ENCODE measurements around the gene GMEB1. TPM values are rescaled to one million over a fixed set of nuclear protein-coding genes. Genes with fewer than 3 reads are reported as not detected.
"Not testable (repeated sequence)": the region's sequence is repeated elsewhere in the genome, so short reads cannot be mapped to it uniquely, and the experiment has no call there.

GMEB1 gene
- total RNA-seq, 1 experiment from 2014 or later = 9.1 TPM

- no peak for DNase-seq (ENCODE audit: low read depth)
These were observed 2.7 kb downstream of the GMEB1 start for GRCh38 chr1:28671254-28671780.

GRCh38 chr1:28672971-28673370 is 4.4 kb downstream of the GMEB1 start:
- DNase-seq (ENCODE audit: low read depth) = not testable (repeated sequence)

DNA sequence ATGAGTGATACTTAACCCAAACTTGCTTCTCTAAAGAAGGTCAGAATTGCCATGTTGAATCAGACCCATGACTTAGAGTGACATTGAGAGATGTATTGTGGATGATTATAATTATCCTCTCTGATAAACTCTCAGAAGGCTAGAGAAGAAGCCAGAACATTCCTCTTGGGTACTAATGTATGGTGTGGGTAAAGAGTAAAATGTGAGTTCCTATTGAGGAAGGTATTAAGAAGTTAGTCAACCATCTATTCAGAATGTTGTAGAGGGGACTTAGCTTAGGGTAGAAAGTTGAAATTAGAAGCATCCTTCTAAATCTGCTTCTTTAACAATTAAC is 7.3 kb downstream of the GMEB1 start:
- DNase-seq (ENCODE audit: low read depth) = no peak

- no peak for DNase-seq (ENCODE audit: low read depth)
These were observed 11.6 kb downstream of the GMEB1 start for GRCh38 chr1:28680151-28680550.

DNA sequence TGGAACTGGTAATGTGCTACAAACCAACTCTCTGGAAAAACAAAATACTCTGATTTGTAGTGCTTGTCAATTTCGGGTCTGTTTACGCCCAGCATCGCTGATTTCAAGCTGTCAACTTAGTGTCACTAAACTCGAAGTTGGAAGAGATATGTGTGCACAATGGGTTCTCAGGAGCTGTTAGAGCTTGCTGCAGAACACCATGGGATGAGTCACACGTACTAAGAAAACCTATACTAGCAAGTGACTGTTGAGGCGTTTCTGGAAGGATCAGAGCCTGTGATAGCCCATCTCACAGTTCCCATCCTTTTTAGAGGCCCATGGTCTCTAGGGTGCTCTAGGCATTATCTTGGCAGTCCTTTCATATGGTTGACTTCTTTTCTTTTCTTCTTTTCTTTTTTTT is 14.3 kb downstream of the GMEB1 start:
- no peak for DNase-seq (ENCODE audit: low read depth)

- no peak for DNase-seq (ENCODE audit: low read depth)
These were observed 16.4 kb downstream of the GMEB1 start for GRCh38 chr1:28684937-28685336.

- not testable (repeated sequence) for DNase-seq (ENCODE audit: low read depth)
These were observed 23.0 kb downstream of the GMEB1 start for GRCh38 chr1:28691627-28692026.

GRCh38 chr1:28703629-28704028 is 35.0 kb downstream of the GMEB1 start:
- no peak for DNase-seq (ENCODE audit: low read depth)

DNA sequence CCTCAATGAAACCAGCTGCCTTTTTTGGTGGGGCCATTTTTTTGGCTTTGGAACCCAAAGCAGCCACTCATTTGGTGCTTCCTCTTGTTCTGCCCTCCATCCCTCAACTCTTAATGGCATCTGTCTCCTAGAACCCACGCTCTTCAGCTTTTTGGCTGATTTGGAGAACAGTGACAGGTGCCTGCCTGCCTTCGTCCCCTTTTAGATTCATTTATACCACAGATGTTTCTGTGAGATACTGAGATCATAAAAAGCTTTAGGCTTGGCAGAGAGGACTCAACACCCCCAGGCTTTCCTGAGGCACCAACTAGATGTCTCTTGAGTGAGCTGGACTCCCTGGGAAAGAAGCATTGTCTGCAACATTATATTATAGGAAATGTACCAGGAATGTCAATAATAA is 47.8 kb downstream of the GMEB1 start:
- DNase-seq (ENCODE audit: low read depth) = no peak

GRCh38 chr1:28718166-28718565 is 49.6 kb downstream of the GMEB1 start:
- DNase-seq (ENCODE audit: low read depth) = no peak

GRCh38 chr1:28718586-28719331 is 50.2 kb downstream of the GMEB1 start:
- peak; percentile 19 for DNase-seq (ENCODE audit: low read depth)

DNA sequence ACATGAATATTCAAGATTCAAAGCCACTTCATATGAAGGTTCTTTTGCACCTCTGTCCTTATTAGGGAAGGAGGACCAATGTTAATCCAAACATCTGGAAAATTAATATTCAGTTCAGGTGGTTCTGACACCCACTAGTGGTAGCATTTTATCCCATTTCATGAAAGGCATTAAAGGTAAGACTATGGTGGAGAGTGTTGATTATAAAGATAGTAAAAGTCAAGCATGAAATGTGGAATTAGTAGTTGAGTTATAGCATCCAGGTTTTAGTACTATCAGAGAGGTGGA is 50.7 kb downstream of the GMEB1 start:
- no peak for DNase-seq (ENCODE audit: low read depth)

DNA sequence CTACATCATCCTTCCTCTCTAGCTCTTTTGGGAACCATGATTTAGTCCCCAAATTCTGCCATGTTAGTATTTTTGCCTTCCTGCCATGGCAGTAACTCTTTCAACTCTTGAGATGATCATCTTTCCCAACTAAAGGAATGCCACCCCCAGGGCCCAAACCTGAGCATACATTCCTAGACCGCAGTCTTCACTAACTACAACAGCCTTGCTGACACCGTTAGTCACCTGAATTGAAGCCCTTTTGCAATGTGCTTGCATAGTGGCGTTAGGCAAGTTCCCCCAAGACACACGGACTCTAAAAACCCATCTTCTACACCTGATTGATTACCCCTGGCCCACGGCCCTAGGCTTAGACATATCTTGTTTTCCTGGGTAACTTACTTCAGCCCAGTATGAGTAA is 51.8 kb downstream of the GMEB1 start:
- DNase-seq (ENCODE audit: low read depth) = no peak

- peak; percentile 55 for DNase-seq (ENCODE audit: low read depth)
These were observed 53.3 kb downstream of the GMEB1 start for GRCh38 chr1:28721927-28722326.

- DNase-seq (ENCODE audit: low read depth) = not testable (repeated sequence)
These were observed 56.8 kb downstream of the GMEB1 start for GRCh38 chr1:28725365-28725764.

- DNase-seq (ENCODE audit: low read depth) = no peak
These were observed 67.4 kb downstream of the GMEB1 start for GRCh38 chr1:28735961-28736449.

DNA sequence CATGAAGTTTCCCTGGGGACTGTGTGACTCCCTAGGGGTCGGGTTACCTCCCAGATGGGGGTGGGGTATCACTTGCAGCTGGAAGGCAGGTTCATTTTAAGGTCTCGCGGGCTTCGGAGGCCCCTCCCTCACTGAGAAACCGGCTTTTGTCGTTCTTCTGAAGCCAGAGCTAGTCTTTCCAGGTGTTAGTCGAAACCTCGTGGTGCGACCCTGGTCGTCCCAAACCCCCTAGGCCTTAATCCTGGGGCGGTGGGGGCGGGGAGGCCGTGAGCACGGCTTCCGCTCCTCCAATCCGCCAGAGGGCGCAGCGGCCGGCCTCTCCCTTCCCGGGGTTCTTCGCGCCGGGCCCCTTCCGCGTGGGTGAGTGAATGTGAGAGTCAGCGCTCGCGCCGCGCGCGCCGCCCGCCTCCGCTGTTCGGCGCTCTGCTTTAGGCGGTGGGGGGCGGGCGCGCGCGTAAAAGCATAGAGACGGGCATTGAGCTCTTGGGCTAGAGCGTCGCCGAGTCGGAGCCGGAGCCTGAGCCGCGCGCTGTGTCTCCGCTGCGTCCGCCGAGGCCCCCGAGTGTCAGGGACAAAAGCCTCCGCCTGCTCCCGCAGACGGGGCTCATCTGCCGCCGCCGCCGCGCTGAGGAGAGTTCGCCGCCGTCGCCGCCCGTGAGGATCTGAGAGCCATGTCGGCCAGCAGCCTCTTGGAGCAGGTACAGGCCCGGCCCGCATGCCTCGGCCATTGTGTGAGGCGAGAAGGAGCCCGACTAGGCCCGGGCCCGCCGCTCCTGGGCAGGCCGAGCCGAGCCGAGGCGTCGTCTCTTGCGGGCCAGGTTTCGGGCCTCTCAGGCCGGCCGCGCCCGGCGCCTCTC is 68.1 kb downstream of the GMEB1 start, which contains the start of gene YTHDF2:
Gene YTHDF2, plus strand, starts transcription at position 491 of the 857 bp plus-strand sequence. Its CDS starts 181 bp downstream, at position 672.
- DNase-seq (ENCODE audit: low read depth) = peak; percentile 98

GRCh38 chr1:28737307-28738132 is 68.9 kb downstream of the GMEB1 start:
- peak; percentile 58 for DNase-seq (ENCODE audit: low read depth)

GRCh38 chr1:28740118-28740517 is 71.5 kb downstream of the GMEB1 start:
- no peak for DNase-seq (ENCODE audit: low read depth)

DNA sequence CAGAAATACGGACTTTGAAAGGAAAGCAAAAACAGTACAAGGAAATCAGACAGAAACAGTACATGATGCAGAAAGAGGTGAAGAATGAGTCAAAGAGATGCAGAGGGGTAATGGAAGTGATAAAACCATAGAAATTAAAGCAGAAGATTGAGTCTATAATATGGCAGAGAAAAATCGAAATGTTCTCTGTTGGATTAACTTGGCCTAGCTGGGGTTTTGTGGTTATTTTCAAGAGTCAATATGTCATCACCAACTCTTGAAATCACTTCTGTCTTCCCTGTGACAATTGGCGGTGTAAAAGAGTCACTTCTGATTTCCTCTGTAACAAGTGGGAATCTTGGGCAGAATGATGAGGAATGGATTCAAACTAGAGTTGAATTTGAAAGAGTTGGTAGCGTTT is 75.6 kb downstream of the GMEB1 start:
- no peak for DNase-seq (ENCODE audit: low read depth)

- DNase-seq (ENCODE audit: low read depth) = no peak
These were observed 77.1 kb downstream of the GMEB1 start for GRCh38 chr1:28745653-28746173.

GRCh38 chr1:28750330-28750729 is 81.7 kb downstream of the GMEB1 start:
- DNase-seq (ENCODE audit: low read depth) = no peak
